GM20431 (cell line): Measurements from ENCODE around the gene LY9.

ENCODE experiments used
- in situ Hi-C: fragments of 300-500 bp; cut with MseI, MboI; formaldehyde crosslinking; loops from one replicate; pipeline ENCODE4 v1.15.0; 2020; ENCODE audit warnings: low sequenced_read_pairs; ENCODE audit not compliant: unreplicated experiment

Gene LY9

GRCh38 chr1:160800142-160800541 is 4.2 kb downstream of the LY9 start:
- in situ Hi-C loops = no loop called here

- in situ Hi-C loops = no loop called here
Observed at GRCh38 chr1:160800645-160801408, 4.9 kb downstream of the LY9 start.

- in situ Hi-C loops = no loop called here
Observed at GRCh38 chr1:160801836-160802580, 6.0 kb downstream of the LY9 start.

DNA sequence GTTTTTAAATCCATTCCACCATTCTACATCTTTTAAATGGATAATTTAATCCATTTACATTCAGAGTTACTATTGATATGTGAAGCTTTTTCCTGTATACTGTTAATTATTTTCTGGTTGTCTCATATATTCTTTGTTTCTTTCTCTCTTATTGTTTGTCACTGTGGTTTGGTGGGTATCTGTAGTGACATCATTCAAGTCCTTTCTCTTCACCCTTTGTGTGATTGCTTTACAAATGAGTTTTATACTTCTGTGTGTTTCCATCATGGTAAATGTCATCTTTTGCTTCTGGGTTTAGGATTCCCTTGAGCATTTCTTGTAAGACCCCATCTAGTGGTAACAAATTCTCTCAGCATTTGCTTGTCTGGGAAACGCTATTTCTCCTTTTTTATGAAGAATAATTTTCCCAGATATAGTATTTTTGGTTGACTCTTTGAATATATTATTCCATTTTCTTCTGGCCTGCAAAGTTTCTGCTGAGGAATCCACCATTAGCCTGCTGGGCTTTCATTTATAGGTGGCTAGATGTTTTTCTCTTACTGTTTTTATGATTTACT is 10.2 kb downstream of the LY9 start:
- in situ Hi-C loops = no loop called here

DNA sequence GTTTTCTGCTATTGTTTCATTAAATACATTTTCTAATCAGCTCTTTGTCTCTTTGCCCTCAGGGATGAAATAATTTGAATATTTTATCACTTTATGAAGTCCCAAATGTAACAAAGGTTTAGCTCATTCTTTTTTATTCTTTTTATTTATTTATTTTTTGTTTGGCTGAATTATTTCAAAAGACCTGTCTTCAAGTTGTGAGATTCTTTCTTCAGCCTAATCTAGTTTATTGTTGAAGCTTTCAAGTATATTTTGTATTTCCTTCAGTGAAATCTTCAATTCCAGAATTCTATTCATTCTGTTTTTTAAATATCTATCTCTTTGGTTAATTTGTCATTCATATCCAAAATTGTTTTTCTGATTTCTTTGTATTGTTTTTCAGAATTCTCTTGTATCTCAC is 10.8 kb downstream of the LY9 start:
- in situ Hi-C loops = no loop called here

GRCh38 chr1:160807247-160807646 is 11.3 kb downstream of the LY9 start:
- in situ Hi-C loops = no loop called here

- in situ Hi-C loops = no loop called here
Observed at GRCh38 chr1:160807738-160808137, 11.8 kb downstream of the LY9 start.

- in situ Hi-C loops = no loop called here
Observed at GRCh38 chr1:160808289-160808688, 12.3 kb downstream of the LY9 start.

- in situ Hi-C loops = no loop called here
Observed at GRCh38 chr1:160810486-160810885, 14.5 kb downstream of the LY9 start.

DNA sequence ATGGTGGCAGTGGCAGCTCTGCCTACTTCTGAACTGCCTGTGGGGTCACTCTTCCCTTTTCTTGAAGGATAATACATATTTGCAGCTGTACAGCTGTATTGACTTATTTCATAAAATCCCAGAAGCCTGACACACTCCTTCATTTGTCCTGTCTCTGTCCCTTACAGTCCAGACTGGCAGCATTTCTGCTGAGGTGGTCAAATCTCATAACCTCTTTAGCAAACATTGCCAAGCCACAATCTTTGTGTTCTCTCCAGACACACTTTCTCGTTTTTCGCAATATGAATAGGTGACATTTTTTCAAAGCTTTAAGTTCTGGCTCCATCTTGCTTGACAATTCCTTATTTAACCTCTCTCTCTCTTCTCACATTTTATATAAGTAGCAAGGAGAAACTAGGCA is 15.2 kb downstream of the LY9 start:
- in situ Hi-C loops = no loop called here

DNA sequence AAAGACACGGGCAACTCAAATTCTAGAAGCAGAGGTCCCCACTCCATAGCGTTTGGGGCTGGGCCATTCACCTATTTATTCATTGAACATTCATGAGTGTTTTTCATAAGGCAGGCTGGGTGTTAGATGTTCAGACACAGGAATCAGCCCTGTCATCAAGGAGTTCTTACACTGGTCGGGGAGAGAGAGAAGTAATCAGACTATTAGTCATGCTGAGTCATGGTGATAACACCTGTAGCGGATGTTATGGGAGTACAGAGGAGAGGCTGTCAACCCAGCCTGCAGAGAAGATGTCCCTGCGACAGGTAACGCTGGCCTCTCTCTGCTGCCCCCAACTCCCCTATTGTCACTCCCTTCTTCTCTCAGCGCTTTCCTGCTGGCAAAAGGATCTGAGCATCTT is 17.2 kb downstream of the LY9 start:
- in situ Hi-C loops = no loop called here

- in situ Hi-C loops = no loop called here
Observed at GRCh38 chr1:160814316-160814715, 18.3 kb downstream of the LY9 start.

- in situ Hi-C loops = no loop called here
Observed at GRCh38 chr1:160814856-160815255, 18.9 kb downstream of the LY9 start.

- in situ Hi-C loops = no loop called here
Observed at GRCh38 chr1:160818207-160818937, 22.4 kb downstream of the LY9 start.

DNA sequence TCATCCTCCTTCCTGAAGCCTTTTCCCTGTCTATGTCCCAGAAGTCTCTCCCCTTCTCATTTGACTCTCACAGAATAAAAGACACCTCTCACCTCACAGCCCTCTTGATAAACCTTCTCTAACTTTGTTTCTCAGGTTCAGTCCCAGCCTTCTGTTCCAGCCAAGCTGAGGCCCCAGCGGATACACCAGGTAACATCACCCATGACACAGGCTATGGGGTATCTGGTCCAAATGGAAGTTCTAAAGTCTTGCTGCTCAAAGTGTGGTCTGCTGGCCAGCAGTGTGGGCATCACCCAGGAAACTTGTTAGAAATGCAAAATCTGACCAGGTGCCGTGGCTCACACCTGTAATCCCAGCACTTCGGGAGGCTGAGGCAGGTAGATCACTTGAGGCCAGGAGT is 23.2 kb downstream of the LY9 start:
- in situ Hi-C loops = no loop called here

- in situ Hi-C loops = no loop called here
Observed at GRCh38 chr1:160821627-160822026, 25.7 kb downstream of the LY9 start.

DNA sequence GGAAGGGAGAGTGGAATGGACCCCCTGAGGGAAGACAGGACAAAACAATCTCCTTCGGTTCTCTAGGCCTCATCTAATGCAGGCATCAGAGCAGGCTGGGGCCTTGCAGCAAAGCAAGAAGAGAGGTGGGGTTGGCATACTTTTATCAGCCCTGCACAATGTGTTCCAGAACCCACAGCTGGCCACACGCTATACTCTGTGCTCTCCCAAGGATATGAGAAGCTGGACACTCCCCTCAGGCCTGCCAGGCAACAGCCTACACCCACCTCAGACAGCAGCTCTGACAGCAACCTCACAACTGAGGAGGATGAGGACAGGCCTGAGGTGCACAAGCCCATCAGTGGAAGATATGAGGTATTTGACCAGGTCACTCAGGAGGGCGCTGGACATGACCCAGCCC is 27.3 kb downstream of the LY9 start:
- in situ Hi-C loops = no loop called here

- in situ Hi-C loops = no loop called here
Observed at GRCh38 chr1:160826546-160826945, 30.6 kb downstream of the LY9 start.

- in situ Hi-C loops = no loop called here
Observed at GRCh38 chr1:160827418-160827817, 31.4 kb downstream of the LY9 start.

- in situ Hi-C loops = loop anchor here (10.0 kb wide), 1 partner anchor 125 kb away; the partner anchor contains the start of gene ITLN2
Observed at GRCh38 chr1:160829766-160830165, 33.8 kb downstream of the LY9 start.
